HCEC 1CT (cell line): ENCODE results near the gene CD46.
A peak's percentile ranks its signal among the peaks of the same experiment; 100 is the strongest.

Experiments used
- DNase-seq: peaks from one replicate; pipeline ENCODE4 v3.0.0-alpha.2; 2017

The CD46 gene

DNA sequence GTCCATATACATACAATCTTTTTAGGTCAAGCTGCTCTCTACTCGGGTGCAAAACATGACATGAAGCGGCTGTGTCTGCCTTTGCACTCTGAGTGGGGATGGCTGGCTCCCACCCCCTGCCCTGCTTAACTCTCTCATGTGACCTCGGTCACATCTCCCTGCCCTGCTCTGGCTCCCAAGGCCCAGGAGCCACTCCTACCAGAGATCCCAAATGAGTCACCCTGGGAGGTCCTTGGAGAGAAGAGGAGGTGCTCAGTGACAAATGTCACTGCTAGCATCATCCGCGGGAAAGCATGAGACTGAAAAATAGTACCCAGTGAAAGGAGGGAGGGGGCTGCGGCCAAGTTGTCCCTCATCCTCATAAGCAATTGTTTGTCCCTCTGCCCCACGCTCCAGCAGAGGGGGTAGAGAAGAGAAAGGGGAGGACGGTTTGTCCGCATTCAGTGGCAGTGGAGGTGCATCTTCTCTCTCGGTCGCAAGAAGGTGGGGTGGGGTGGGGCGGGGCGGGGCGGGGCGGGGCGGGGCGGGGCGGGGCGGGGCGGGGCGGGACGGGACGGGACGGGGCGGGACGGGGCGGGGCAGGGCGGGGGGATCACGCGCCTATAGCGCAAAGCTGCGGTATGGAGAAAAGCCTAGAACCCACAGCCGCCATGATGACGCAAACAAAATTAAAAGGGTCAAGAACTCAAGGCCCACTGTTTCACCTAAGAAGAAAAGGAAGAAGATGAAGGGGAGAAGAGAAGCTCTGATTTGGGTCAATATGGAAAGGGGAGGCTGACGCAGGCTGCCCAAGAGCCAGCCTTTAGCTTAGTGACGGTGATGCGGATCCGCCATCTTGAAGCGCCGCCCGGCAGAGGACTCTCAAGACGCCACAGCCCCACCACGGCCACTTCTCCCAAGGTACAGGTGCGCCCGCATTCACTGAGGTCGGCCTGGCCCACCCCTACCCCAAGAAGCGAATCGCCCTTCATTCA, 66.2 kb downstream of the CD46 start:
- DNase-seq: no peak

- peak; percentile 50 for DNase-seq
Observed at GRCh38 chr1:207818971-207819451, 67.2 kb downstream of the CD46 start.

GRCh38 chr1:207820568-207821463, 69.0 kb downstream of the CD46 start:
- DNase-seq: no peak

GRCh38 chr1:207821464-207822045, 69.7 kb downstream of the CD46 start:
- DNase-seq: no peak

DNA sequence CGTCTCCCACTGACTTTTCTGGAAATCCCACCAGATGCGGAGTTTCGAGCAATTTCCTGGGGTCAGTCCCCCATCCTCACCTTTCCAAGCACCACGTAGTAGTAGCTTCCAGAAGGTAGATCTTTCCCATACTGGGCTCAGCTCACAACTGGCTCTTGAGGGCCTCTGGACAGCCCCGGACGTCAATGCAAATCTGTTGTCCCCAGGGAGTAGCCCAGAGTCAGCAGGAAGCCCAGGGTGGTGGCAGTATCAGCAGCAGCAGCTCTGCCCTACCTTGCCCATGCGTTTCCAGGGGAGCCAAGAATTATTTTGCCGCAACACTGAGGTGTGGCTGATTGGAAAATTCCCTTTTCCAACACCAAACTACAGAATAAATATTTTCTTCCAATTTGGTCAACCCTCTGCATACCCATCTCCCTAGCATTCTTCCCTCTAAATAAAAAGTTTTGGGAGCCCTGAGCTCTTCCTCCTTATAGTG, 70.3 kb downstream of the CD46 start:
- DNase-seq: no peak

- DNase-seq: peak; percentile 59
Observed at GRCh38 chr1:207822602-207823451, 71.0 kb downstream of the CD46 start.

- DNase-seq: no peak
Observed at GRCh38 chr1:207823531-207823879, 71.7 kb downstream of the CD46 start.

DNA sequence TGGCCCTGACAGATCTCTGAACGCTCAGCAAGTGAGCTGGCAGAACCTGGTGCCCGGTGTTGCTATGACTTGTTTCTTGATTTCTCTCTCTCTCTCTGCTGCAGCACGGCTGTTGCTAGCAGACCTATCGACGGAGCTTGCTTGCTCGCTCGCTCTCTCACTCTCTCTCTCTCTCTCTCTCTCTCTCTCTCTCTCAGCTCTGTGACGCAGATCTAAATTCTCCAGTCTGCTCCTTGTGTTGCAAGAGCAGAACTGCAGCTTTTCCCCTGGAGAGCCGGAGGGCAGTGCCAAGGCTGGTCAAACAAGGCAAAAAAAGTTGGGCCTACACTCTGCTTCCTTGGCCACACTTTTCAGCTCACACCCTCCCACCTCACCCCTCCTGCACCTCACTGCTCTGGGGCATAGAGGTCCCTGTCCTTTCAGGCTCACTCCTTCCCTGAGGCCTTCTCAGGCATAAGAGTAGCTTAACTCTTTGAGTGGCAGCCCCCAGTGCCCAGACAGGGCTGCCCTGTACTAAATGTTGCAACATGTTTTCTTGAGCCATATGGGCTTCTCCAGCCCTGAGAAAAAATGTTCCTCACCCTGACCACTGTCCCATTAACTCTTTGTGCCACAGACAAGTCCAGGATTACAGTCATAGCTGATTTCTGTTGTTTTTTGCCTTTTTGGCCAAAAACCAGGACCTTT, 72.2 kb downstream of the CD46 start:
- peak; percentile 94 for DNase-seq

DNA sequence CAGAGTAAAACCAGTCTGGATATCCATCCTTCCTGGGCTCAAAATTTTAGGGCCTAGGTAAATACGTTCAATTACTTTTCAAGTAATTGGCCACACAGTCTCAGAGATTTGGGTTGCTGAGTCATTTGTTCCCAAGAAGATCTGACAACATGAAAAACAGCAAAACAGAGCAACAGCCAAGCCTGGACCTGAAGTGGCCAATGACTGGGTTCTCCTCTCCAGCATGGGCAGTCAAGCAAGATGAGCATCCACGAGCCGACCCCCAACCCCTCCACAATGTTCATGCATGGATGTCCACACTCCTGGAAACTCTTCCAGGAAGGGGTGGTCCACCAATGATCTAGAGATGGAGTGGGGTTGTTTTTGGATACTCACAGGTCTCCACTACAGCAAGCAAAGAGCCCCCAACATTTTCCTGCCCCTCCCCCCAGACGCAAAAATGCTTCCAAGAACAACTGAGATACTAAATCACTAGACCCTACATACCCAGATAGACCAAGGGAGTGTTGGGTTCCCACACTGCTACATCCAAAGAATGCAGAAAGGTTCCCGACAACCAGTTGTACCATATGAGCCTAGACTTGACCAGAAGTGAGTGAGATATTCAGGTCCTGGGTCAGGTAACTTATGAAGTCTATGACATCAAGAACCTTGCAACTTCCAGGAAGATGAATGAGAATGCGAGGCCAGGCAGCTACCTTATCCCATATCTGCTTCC, 73.0 kb downstream of the CD46 start:
- peak; percentile 52 for DNase-seq

- no peak for DNase-seq
Observed at GRCh38 chr1:207825409-207825695, 73.5 kb downstream of the CD46 start.

DNA sequence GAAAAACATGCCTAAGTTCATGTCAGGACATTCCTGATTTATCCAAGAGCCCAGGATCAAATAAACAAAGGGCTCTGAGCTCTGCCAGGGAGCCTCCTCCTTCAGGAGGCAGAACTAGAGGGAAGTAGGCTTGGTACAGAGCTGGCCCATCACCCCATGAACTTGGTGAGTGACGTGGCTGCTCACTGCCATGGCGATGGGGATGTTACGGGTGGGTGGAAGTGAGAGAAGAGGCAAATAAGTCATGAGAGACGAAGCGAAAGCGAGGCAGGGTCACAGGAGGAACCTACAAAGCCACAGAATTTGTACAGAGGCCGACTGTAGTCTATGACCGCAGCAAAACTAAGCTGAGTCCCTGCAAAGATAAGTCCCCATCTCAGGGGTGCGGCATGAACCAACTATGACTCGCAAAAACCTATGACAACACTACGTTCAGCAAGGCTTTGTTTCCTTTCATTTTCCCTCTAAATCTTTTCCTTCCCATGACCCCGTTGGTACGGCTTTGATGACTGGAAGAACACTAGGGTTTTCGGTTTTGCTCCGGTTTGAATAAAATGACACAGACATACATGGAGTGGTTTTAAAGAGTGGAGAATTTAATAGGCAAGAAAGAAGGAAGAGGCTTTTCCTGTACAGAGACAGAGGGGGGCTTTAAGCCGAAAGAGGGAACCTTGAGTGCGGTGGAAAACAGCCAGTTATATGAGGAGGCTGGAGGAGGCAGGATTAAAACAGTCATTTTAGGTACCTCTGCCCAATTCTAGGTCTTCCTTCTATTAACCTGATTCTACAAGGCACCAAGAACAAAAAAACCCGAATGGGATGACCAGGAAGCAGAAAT, 74.1 kb downstream of the CD46 start:
- peak; percentile 88 for DNase-seq

- DNase-seq: peak; percentile 46
Observed at GRCh38 chr1:207826557-207827487, 75.0 kb downstream of the CD46 start.

- DNase-seq: no peak
Observed at GRCh38 chr1:207827488-207827830, 75.6 kb downstream of the CD46 start.

DNA sequence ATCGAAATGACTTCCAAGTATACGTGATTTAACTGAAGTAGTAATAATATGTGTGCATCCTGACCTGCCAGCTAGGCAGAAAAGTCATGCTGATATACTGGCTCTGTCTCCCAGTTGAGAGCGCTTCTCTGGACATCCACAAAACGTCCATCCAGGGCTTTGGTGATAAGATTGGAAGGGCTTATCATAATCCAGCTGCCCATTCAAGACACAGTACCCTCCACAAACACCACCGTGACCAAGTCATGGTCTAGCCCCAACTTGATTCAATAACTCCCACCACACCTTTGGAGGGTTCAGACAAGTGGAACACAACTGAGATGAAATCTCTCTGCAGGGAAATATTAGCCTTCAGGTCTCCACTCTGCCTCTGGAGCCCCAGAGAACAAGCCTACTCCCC, 76.2 kb downstream of the CD46 start:
- DNase-seq: no peak

- DNase-seq: peak; percentile 89
Observed at GRCh38 chr1:207828485-207829158, 76.8 kb downstream of the CD46 start.

GRCh38 chr1:207829576-207829975, 77.7 kb downstream of the CD46 start:
- no peak for DNase-seq

- no peak for DNase-seq
Observed at GRCh38 chr1:207830788-207831187, 78.9 kb downstream of the CD46 start.
